GM12872 (cell line): ENCODE data around the gene DGAT2.

ENCODE experiments used
- TF ChIP-seq, protein P1 (sequence below): IDR thresholded peaks from 3 replicates; pipeline ENCODE4 v1.5.1; 2011; ENCODE audit warnings: low read depth, mild to moderate bottlenecking, low read length, moderate library complexity; ENCODE audit not compliant: insufficient read depth

The DGAT2 gene

DNA sequence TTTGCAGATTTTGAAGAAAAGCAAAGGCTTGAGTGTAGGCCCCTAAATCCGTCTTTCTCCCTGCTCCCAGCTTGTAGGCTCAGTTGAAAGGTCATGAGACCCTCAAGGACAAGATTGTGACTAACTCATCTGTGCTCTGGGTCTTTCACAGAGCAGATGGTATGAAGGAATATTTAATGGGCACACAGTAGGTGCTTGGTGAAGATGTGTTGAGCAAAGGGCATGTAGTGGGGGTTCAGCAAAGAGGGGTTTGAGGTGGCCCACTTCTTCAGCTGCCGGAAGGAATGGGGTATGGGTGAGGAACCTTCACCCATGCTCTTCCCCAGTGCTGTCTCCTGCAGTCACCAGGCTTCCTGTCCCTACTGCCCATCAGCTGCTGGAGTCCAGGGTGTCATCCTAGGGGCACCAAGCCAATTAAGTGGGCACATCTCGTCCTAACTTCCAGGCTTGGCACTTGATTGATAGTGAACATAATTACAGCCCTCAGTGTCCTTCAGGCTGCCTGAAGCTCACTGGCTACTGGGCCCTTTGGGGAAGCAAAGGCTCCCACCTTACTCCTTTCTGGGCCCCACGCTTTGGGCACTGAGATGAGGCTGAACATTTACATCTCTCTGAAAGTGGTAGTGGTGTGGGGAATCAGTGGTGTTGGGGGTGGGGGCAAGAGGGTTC lies 15.0 kb downstream of the DGAT2 start:
- TF ChIP-seq, protein P1, sequence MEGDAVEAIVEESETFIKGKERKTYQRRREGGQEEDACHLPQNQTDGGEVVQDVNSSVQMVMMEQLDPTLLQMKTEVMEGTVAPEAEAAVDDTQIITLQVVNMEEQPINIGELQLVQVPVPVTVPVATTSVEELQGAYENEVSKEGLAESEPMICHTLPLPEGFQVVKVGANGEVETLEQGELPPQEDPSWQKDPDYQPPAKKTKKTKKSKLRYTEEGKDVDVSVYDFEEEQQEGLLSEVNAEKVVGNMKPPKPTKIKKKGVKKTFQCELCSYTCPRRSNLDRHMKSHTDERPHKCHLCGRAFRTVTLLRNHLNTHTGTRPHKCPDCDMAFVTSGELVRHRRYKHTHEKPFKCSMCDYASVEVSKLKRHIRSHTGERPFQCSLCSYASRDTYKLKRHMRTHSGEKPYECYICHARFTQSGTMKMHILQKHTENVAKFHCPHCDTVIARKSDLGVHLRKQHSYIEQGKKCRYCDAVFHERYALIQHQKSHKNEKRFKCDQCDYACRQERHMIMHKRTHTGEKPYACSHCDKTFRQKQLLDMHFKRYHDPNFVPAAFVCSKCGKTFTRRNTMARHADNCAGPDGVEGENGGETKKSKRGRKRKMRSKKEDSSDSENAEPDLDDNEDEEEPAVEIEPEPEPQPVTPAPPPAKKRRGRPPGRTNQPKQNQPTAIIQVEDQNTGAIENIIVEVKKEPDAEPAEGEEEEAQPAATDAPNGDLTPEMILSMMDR = no peak

- TF ChIP-seq, protein P1 = no peak
Observed at GRCh38 chr11:75784085-75784478, 15.5 kb downstream of the DGAT2 start.

- TF ChIP-seq, protein P1 = no peak
Observed at GRCh38 chr11:75784506-75784905, 15.9 kb downstream of the DGAT2 start.

DNA sequence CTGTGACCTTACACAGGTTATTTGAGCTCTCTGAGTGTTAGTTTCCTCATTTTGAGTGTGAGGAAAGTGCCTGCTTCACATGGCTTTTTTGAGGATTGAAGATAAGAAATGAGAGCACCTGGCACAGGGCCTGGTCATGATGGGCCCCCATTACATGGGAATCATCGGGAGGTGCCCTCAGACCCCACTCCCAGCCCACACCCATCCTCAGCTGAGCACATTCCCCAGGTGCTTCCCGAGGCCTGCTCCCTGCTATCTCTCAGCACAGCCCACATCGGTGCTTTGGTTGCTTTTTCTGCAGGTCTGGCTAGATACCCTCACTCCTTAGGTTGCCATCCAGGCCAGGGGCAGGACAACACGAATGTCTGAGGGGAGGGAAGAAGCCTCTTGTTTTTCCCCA lies 16.6 kb downstream of the DGAT2 start:
- TF ChIP-seq, protein P1 = no peak

GRCh38 chr11:75786101-75786736 lies 17.6 kb downstream of the DGAT2 start:
- TF ChIP-seq, protein P1 = peak; percentile 13; the same call in 1 of the 3 replicates

GRCh38 chr11:75789521-75789920 lies 20.9 kb downstream of the DGAT2 start:
- TF ChIP-seq, protein P1 = no peak

DNA sequence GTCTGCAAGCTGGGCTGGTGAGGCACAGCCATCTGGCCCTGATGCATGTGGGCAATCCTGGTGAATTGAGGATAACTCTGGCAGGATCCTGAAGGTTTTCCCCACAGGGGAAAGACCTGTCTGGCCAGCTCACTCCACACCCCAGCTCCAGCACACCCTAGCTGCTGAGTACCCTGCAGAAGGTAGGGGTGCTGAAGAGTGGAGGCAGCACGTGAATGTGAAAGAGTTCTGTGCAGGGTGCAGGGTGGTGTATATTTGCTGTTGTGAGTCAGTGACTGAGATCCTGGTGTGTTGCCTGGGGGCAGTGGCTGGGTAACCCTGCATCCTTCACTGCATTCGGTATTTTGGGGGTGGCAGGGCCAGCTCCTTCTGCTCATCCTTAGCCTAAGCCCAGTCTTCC lies 22.4 kb downstream of the DGAT2 start:
- TF ChIP-seq, protein P1 = no peak
